SU-DHL-6 (cell line): ENCODE measurements around the gene MEIOC.

Experiments used
- CTCF ChIP-seq: fragments of 200-600 bp; sonication (generic); IDR thresholded peaks from one replicate; pipeline ENCODE4 v1.5.1; 2017; ENCODE audit warnings: antibody characterized with exemption, mild to moderate bottlenecking, low read length, moderate library complexity; ENCODE audit not compliant: insufficient read depth, poor library complexity, severe bottlenecking
- EZH2phosphoT487 ChIP-seq: fragments of 200-600 bp; sonication (generic), shearing (Covaris generic); conservative IDR thresholded peaks from 2 replicates; pipeline ENCODE4 v1.6.1; 2018; ENCODE audit warnings: mild to moderate bottlenecking, antibody characterized with exemption, low read length, moderate library complexity, mixed read lengths

GRCh38 chr17:44607836-44608690 lies 48.2 kb upstream of the MEIOC start:
- TF ChIP-seq CTCF (no peak), EZH2phosphoT487 (no peak)
